NCI-H1417 treated with DMSO at 0.1 percent for 48 hours (cell line): ENCODE results near the gene SIK3.
"Not testable (repeated sequence)": the region's sequence is repeated elsewhere in the genome, so short reads cannot be mapped to it uniquely, and the experiment has no call there.

Source experiments
- DNase-seq: peaks from one replicate; lab custom pipeline; 2025; lab: John Stamatoyannopoulos, UW

The SIK3 gene

DNA sequence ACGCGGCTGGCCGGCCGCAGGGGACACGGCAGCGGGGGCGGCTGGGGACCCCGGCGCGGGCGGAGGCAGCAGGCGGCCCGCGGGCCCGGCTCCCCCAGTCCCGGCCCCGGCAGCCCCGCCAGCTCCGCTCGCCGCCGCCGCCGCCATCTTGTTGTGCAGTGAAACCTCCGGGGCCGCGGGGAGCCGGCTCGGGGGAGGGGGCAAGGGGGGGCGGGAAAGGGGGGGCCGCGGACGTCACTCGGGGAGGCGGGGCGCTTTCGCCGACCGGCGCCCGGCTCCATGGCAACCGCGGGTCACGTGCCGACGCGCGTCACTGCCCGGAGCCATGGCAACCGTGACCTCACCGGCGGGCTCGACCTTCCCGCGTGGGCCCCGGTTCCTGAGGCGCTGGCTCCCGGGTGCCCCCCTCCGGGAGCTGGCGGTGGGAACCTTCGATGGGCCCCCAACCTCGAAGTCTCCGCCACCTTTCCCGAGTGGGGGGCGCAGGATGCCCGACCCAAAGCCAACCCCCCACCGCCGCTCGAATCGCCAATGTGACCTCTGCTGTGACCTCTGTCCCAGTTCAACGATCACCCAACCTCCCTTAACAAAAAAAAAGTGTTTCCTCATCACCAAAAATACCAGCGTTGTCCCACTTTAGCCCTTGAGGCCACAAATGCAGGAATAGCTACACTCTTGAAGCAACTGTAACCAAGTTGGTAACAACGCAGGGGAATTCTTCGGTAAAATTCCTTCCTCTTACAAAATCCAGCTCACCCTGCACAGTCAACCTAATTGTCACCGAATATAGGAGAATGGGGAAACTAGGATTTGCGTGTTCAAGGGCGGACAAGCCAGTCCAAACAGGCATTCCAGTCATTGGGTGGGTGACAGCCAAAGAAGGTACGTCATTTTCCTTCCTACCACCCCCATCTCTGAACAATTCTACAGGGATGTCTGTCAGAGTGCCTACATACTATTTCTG is at the start of gene SIK3:
TSS of gene SIK3 (minus strand) at position 160 of the 964 bp plus-strand sequence. CDS start at position 147, 13 bp downstream.
- peak; percentile 34 for DNase-seq

DNA sequence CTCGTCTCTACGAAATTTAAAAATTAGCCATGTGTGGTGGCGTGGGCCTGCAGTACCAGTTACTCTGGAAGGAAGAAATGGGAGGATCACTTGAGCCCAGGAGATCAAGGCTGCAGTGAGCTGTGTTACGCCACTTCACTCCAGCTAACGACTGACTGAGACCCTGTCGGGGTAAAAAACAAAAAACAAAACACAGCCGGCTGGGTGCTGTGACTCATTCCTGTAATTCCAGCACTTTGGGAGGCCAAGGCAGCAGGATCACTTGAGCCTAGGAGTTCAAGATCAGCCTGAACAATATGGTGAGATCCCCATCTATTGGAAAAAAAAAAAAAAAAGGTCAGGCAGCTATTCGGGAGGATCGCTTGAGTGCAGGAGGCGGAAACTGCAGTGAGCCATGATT is 48.3 kb upstream of the SIK3 start:
- DNase-seq, result no peak

DNA sequence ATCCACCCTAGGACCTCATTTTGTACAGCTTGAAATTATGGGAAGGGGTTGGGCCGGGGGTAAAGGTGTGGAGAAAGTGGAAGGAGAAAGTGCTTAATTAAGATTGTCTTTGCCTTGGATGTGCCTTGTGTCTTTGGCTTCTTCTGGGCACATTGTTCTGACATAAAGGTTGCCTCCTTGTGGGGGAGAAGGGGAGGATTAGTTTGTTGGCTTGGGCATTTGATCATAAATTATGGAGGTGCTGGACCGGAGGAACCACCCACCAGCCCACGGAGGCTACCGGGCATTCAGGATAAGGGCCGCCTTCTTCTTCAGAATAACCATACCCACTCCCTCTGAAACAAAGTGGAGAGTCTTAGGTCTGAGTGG is 47.1 kb upstream of the SIK3 start:
- no peak for DNase-seq

DNA sequence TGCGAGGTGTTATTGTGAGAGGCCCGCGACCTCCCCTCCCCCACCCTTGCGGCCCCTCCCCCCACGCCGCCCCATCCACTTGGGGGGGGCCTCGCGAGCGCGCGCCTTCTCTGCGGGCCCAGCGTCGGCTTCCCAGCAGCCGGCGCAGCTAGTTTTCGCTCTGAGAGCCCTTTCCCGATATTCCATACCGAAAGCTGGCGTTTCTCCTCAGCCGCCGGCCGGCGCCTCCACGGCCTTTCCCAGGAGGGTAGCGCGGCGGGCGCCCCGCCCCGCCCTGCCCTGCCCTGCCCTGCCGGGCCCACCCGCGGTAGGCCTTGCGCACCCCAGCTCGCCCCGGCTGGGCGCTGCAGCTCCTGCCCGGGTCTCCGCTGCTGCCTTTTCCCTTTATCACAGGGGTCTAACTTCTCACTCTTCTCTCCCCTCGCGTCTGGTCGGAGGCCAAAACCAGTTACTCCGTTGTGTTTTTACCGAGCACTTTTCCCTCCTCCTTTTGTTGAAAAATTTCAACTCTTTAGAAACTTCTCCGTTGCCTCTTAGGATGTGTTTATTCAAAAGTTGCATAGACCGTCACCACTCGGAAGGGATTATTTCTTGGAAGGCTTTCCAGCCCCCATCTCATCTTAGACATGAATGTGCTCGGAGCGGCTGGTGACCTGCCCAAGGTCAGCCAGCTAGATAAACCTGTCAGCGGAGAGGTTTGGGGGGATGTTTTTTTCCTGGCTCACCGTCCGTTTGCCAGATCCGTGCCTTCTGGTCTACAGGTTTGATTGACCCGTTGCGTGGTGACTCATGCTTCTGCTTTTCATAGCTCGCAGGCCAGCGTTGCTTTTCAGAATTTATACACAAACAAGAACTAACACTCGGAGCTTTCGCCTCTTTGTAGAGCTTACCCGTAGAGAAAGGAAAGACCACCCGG is 46.5 kb upstream of the SIK3 start:
- no peak for DNase-seq

DNA sequence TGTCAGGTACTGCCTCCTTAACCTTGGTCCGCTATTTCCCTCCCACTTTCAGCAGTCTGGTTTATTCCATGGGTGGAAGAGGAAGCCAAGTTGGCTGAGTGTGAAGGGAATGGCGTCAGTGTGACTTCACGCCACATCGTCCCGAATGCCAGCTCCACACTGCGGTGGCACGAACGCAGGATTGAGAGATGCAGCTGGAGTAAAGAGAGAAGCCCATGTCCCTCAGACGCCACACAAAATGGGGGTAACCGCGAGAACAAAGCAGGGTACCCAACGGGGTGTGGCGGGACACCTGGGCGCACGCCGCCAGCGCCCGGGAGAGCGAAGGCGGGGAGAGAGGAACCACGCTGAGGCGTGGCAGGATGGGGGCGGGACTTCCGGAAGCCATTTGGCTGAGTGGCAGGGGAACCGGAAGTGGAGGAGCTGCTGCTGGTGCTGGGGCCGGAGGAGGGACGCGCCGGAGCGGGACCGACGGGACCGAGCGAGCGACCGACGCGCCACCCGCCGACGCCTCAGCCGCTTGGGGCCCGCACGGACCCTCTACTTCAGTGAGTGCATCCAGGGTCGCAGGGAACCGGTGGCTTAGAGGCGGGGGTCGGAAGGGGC is 45.7 kb upstream of the SIK3 start, which contains the start of gene PAFAH1B2:
TSS of gene PAFAH1B2 (plus strand) at position 417 of the 606 bp plus-strand sequence. CDS start 8,161 bp downstream, outside the sequence.
- peak; percentile 82 for DNase-seq

DNA sequence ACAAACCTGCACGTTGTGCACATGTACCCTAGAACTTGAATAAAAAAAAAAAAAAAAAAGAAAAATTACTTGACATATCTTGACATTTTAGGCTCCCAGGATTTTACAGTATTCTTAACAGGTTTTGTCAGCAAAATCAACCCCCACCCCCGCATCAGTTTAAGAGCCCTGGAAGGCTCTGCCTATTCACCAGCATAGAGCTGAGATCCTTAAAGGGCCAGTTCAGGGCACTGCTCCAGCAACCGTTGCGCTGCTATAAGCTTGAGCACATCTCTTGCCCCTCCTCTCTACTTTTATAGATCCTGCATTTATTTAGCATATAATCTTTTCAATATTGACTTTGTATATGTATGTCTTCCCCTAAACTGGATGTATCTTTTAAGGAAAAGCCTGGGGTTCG is 45.2 kb upstream of the SIK3 start:
- DNase-seq, result no peak

DNA sequence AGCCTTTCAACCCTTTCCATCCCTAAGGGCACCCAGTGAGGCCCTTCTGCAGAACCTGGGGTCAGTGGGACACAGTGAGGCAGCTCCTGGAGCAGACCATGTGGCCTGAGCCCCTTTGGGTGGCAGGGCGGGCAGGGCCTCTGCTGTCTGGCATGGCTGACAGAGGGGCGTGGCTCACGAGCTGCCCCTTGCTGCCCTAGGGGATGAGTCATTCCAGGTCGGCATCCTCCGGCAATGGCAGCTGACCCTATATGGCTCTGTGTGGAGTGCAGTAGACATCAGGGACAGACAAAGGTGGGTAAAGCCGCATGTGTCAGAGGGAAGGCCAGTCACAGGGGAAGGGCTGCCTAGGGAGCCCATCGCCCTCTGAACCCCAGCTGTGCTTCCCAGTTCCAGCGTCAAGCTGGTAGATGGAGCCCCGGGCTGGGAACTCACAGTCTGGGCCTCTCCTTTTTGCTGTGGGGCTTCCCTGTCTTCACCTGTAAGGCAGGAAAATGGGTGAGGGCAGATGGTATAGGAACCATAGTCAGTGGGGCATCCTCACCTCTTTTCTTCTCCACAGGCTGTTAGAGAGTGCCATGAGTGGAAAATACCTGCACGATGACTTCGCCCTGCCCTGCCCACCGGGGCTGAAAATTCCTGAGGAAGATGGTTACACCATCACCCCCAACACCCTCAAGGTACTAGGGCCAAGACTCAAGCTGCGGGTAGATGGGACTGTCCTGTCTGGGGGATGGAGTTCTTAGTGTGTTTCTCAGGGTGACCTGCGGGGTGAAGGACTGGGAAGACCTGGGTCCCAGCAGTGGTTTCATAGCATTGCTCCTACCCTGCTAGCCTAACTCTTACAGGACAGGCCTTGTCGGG is 39.2 kb upstream of the SIK3 start:
- not testable (repeated sequence) for DNase-seq

DNA sequence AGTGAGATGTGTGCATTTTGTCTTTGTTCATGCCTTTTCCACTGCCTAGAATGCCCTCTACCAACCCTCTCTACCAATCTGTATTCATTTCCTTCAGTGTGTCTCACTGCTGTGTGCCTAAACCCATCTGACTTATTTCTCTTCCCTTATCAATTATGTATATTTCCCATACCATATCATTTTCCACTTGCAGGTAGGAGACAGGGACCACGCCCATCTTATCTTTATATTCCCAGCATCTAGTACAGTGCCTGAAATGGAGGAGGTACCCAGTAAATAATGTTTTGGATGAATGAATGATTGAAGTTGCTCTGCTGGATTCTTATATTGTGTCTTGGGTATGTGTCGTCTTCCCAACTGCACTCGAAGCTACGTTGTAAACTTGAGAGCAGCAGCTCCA is 36.8 kb upstream of the SIK3 start:
- not testable (repeated sequence) for DNase-seq

DNA sequence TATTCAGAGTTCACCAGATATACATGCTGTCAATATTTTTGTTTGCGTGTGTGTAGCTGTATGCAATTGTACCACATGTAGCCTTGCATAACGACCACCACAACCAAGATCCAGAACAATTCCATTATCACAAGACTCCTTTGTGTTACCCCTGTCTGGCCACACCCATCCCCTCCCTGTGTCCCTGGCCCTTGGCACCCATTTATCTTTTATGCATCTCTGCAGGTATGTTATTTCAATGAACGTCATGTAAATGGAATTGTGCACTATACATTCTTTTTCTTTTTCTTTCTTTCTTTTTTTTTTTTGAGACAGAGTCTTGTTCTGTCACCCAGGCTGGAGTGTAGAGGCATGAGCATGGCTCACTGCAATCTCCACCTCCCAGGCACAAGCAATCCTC is 36.2 kb upstream of the SIK3 start:
- no peak for DNase-seq

DNA sequence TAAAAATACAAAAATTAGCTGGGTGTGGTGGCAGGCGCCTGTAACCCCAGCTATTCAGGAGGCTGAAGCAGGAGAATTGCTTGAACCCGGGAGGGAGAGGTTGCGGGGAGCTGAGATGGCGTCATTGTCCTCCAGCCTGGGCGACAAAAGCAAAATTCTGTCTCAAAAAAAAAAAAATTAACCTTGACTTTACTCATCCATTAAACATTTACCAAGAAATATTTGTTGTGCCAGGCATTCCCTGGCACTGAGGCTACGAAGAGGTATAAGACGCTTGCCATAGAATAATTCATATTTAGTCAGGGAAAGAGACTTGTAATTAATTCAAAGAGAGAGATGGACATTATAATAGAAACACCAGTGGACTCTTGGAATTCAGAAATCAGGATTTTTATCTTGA is 32.7 kb upstream of the SIK3 start:
- no peak for DNase-seq

DNA sequence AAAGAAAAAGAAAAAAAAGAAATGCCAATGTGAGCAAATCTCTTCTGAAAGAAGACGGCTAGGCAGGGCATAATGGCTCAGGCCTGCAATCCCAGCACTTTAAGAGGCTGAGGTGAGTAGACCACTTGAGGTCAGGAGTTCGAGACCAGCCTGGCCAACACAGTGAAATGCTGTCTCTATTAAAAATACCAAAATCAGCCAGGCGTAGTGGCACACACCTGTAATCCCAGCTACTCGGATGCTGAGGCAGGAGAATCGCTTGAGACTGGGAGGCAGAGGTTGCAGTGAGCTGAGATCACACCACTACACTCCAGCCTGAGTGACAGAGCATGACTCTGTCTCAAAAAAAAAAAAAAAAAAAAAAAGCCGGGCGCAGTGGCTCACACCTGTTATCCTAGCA is 32.2 kb upstream of the SIK3 start:
- not testable (repeated sequence) for DNase-seq

DNA sequence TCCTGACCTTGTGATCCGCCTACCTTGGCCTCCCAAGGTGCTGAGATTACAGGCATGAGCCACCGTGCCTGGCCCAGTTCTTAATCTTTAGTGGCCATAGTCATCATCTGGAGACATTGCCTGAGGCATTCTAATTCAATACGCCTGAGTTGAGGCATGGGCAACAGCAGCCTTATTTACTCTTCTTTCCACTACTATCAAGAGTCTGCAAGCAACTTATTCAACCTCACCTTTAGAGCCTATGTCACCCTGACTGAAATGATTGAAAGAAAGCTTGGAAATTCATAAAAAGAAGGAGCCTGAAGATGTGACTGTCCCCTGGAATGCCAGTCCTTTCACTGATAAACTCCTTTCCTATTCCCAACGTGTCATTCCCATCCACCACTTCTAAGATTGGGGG is 30.1 kb upstream of the SIK3 start:
- DNase-seq, result no peak

DNA sequence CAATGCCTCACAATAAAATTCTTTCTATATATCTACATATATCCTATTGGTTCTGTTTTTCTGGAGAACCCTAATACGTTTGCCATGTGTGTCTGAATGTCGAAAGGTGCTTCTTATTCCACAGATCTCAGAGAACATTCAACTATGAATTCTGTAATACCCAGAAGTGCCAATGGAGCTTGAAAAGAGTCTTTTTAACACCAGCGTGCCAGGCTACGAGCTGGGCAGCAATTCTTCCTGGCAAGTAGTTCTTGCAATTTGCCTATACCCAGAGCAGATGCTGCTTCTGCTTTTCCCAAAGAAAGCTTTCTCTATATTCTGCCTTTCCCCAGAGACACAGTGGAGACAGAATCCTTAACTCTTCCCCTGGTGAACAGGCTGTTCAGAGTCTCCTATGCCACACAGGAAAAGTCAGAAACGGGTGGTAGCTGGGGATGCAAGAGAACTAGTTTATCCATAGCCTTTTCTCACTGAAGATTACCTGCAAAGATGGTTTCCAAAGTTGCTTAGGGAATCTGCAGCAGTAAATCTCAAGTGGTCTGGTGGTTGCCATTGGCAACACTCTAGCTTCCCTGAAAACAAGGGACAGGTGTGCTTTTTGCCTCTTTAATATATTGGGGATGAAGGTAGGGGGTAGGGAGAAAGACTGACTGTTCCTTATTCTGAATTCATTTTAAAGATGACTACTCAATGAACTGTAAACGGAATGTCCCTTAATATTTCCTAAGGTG is 29.1 kb upstream of the SIK3 start:
- DNase-seq, result peak; percentile 57

DNA sequence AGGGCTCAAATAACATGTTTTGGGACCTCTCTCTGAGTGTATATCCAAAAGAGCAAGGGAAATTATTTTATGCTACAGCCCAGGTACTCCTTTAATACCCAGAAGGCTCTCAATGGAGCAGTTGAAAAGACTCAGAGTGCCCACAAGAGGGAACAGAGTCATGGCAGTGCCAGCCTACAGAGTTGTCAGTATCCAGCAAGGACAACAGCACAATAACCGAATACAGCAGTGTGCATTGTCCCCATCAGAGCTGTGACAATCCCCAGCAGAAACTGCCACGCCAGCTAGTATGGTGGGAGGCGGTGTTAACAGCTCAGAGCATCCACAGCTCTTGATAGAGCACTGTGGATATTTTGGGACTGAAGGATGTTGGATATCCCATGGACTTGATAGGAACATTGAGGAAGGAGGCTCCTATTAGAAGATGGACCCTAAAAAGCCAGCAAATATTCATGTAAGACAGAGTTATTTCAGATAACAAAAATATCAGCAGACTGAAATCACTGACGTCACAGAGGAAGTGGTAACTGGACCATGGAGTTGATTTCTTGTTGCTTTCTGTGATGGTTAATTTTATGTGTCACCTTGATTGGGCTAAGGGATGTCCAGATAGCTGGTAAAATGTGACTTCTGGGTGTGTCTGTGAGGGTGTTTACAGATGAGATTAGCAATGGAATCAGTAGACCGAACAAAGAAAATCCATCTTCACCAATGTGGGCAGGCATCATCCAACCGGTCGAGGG is 28.2 kb upstream of the SIK3 start:
- DNase-seq, result no peak

DNA sequence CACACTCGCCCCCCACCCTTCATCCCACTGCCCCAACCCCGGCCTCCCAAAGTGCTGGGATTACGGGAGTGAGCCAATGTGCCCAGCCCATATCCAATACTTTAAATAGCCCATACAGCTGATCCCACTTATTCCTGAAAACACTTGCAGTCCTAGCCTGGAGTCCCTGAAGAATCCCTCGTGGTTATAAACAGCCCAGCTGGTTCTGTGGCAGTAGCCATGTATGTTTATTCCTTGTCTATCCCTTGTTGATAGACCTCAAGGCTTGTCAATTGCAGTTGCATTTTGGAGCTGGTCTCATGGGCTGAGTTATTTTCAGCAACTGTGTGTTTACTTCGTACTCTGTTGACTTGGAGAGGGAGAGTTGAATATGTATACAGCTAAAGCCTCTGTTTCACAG is 24.3 kb upstream of the SIK3 start:
- no peak for DNase-seq

DNA sequence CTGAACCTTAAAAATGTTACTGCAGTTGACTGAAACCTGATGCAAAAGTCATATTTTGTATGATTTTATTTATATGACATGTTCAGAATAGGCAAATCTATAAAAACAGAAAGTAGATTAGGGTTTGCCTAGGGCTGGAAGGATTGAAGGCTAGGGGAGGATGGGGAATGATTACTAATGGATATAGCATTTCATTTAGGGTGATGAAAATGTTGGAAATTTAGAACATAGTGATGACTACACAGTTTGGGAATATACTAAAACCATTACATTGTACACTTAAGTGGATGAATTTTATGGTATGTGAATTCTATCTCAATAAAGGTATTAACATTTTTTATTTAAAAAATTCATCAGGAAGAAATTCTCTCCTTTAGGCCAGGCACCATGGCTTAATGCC is 22.9 kb upstream of the SIK3 start:
- DNase-seq, result no peak

DNA sequence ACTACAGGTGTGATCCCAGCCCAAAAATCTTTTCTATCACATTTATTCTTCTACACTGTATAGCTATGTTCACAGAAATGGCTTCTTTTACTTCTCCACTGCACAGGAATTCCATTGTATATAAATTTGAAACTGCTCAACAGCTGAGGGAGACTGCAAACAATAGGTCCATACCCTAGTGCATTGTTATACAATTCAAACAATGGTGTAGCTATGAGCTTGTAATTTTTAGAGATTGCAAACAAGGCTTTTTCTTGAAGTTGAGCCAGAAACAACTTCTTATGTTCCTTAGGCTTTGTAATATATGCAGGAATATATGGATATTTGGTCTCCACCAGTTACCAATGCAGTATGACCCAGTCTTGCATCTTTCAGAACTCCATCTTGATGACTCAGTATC is 19.5 kb upstream of the SIK3 start:
- DNase-seq, result no peak

DNA sequence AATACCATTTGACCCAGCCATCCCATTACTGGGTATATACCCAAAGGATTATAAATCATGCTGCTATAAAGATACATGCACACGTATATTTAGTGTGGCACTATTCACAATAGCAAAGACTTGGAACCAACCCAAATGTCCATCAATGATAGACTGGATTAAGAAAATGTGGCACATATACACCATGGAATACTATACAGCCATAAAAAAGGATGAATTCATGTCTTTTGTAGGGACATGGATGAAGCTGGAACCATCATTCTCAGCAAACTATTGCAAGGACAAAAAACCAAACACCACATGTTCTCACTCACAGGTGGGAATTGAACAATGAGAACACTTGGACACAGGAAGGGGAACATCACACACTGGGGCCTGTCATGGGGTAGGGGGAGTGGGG is 14.7 kb upstream of the SIK3 start:
- DNase-seq, result not testable (repeated sequence)

DNA sequence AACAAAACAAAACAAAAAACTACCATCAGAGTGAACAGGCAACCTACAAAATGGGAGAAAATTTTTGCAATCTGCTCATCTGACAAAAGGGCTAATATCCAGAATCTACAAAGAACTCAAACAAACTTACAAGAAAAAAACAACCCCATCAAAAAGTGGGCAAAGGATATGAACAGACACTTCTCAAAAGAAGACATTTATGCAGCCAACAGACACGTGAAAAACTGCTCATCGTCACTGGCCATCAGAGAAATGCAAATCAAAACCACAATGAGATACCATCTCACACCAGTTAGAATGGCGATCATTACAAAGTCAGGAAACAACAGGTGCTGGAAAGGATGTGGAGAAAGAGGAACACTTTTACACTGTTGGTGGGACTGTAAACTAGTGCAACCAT is 14.3 kb upstream of the SIK3 start:
- DNase-seq, result not testable (repeated sequence)
